ENCODE results near the gene CEP164.

Gene CEP164

GRCh38 chr11:117313828-117314768 lies 13.6 kb upstream of the CEP164 start:
- POLR2A ChIA-PET = no interaction called here
- DNase-seq (ENCODE audit: extremely low spot score) = no peak
- CTCF ChIA-PET = interaction anchor here (1.3 to 2.7 kb wide), 2 partner anchors 11 to 83 kb away, joined by 3 to 8 read pairs; no protein-coding TSS in a partner anchor
- no peak for TF ChIP-seq CTCF (IDR thresholded peaks at IDR 0.05; ENCODE audit: control extremely low read depth, extremely low read depth, low read depth, missing control alignments)

- TF ChIP-seq CTCF (IDR thresholded peaks at IDR 0.05; ENCODE audit: control extremely low read depth, extremely low read depth, low read depth, missing control alignments) = no peak
- DNase-seq (ENCODE audit: extremely low spot score) = no peak
- ChIA-PET POLR2A (no interaction called here), CTCF (interaction anchor here (1.3 to 2.7 kb wide), 2 partner anchors 12 to 83 kb away, joined by 3 to 8 read pairs; no protein-coding TSS in a partner anchor)
These were observed 12.8 kb upstream of the CEP164 start for GRCh38 chr11:117314840-117315239.

DNA sequence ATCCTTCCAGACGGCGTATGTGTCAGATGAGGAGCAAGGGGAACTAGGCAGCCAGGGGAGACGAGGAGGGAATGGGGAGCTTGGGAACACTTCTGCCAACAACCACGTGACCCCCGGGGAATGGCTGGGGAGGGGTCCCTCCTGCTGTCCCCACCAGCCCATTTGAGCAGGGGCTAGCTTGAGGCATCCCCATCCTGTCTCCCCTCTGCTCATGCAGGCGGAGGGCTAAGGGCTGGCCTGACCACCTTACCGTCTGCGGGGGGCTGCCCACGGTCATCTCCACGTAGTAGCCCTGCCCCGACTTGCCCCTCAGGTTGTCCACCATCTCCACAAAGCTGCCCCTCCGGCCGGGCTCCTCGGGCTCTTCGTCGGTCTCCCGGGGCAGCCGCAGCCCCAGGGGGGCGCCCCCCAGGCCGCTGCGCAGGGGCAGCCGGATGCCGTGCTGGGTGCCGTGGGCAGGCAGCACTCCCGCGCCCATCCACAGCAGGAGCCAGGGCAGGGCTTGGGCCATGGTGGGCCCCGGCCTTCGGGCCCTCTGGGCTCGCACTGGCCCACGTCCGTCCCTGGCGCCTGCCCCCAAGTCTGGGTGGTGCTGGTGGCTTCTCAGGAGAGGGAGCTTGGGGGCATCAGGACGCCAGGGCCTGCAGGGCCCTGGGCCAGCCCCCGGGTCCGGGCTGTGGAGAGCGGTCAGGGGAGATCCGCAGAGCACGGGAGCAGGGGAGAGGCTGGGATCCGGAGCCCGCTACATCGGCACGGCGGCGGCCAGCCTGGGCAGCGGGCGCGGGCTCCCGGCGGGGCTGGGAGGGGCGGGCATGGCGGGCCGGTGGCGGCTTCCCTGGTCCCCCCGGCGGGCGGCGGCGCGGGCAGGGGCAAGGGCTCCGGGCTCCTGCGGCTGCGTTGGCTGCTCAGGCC lies 12.1 kb upstream of the CEP164 start:
- no peak for DNase-seq (ENCODE audit: extremely low spot score)
- ChIA-PET POLR2A (no interaction called here), CTCF (interaction anchor here (1.3 to 2.7 kb wide), 2 partner anchors 13 to 84 kb away, joined by 3 to 8 read pairs; no protein-coding TSS in a partner anchor)
- no peak for TF ChIP-seq CTCF (IDR thresholded peaks at IDR 0.05; ENCODE audit: control extremely low read depth, extremely low read depth, low read depth, missing control alignments)

DNA sequence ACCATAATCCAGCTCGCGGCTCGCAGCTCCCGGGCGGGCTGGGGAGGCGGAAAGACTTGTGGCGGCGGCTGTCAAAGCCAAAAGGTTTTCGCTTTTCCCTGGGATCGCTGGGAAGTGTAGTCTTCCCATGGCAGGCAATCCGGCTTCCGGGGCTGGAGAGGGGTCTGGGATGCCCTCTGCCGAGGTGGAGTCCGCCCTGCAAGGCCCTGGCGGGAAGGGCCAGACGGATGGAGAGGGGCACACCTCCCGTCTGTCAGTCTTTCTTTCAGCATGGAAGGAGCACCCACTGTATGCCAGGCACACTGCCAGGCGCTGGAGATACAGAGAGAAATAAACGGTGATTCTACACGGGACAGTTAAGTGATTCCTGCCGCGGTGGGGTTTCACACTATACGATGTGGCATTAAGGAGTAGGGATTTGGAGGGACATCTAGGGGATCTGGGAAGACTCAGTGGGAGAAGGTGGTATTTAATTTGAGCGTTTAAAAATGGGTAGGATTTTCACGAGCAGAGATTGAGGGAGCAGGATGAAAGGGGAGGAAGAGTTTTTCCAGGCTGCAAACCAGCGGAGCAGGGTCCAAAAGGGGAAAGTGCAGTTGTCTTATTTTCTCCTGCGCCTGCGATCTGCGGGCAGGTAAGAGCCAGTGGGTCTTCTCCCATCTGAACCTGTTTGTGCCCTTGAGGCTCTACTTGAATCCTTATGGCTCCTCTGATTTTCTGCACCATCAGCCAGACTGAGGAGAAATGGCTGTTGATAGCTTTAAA lies 11.3 kb upstream of the CEP164 start, which contains the start of gene BACE1:
Gene BACE1, minus strand, starts transcription at position 60 of the 765 bp plus-strand sequence. CDS start 461 bp downstream, outside the sequence.
- CTCF ChIA-PET = interaction anchor here (1.1 to 2.7 kb wide), 2 partner anchors 12 to 13 kb away, joined by 4 to 8 read pairs; partner anchors contain the start of gene CEP164
- DNase-seq (ENCODE audit: extremely low spot score) = no peak
- POLR2A ChIA-PET = no interaction called here
- no peak for TF ChIP-seq CTCF (IDR thresholded peaks at IDR 0.05; ENCODE audit: control extremely low read depth, extremely low read depth, low read depth, missing control alignments)

DNA sequence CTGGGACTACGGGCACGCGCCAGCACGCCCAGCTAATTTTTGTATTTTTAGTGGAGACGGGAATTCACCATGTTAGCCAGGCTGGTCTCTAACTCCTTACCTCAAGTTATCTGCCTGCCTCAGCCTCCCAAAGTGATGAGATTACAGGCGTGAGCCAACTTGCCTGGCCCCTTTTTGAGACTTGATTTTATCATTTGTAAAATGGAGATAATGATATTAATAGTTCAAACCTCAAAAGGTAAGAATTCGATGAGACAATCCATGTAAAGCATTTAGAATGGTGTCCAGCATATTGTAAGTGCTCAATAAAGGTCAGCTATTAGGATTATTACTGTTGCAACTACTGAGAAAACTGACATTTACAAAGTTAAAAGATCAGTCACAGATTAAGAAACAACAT lies 8.9 kb upstream of the CEP164 start:
- ChIA-PET CTCF (interaction anchor here (1.3 to 1.5 kb wide), 2 partner anchors 23 to 108 kb away, joined by 3 read pairs; no protein-coding TSS in a partner anchor), POLR2A (no interaction called here)
- no peak for TF ChIP-seq CTCF (IDR thresholded peaks at IDR 0.05; ENCODE audit: control extremely low read depth, extremely low read depth, low read depth, missing control alignments)
- no peak for DNase-seq (ENCODE audit: extremely low spot score)
